ENCODE measurements around the gene GPR39. TPM values are rescaled to one million over a fixed set of nuclear protein-coding genes. Genes with fewer than 3 reads are reported as not detected.

Gene GPR39
- total and polyA plus RNA-seq, 7 donors: 0.05 to 0.08 TPM; not detected in 5

- H3K9me3 ChIP-seq: no peaks in the 10 kb centered on the region
- no peaks in the 10 kb centered on the region for H3K27me3 ChIP-seq (ENCODE audit: insufficient read depth in 3 of 3, low read length in 2 of 3)
- no peaks in the 10 kb centered on the region for H3K36me3 ChIP-seq (ENCODE audit: insufficient read depth in 1 of 2, low read depth in 1 of 2)
- WGBS, 3 donors: 36 to 60% (median 39%) methylated on average over 12 of the region's 12 CpGs
- H3K27ac ChIP-seq: no peak overlapping the region
- no peaks in the 10 kb centered on the region for H3K4me1 ChIP-seq
- peak; percentile 32 for TF ChIP-seq CTCF (IDR thresholded peaks at IDR 0.05)
- no peak for ATAC-seq
- no peak overlapping the region for H3K4me3 ChIP-seq
- DNase-seq: no peak
- intact Hi-C loops (cut with DNase I): no loop called here
These were observed 234.8 kb downstream of the GPR39 start for GRCh38 chr2:132651115-132652045.

GRCh38 chr2:132652474-132652873 lies 235.9 kb downstream of the GPR39 start:
- 32 to 56% (median 46%) methylated on average over 8 of the region's 8 CpGs for whole genome bisulfite sequencing, 3 donors

GRCh38 chr2:132654335-132654734 lies 237.7 kb downstream of the GPR39 start:
- 61 to 67% (median 66%) methylated on average over 4 of the region's 4 CpGs for WGBS, 3 donors
- intact Hi-C loops (cut with DNase I): no loop called here
- no peak for TF ChIP-seq CTCF (IDR thresholded peaks at IDR 0.05)

More at GRCh38 chr2:132652474-132652873, 235.9 kb downstream of the GPR39 start:
- no peak for TF ChIP-seq CTCF (IDR thresholded peaks at IDR 0.05)
- intact Hi-C loops (cut with DNase I): no loop called here
- Histone ChIP-seq H3K27ac (no peak overlapping the region), H3K36me3 (ENCODE audit: insufficient read depth in 1 of 2, low read depth in 1 of 2) (no peaks in the 10 kb centered on the region), H3K4me3 (no peak overlapping the region), H3K4me1 (no peaks in the 10 kb centered on the region), H3K27me3 (ENCODE audit: insufficient read depth in 3 of 3, low read length in 2 of 3) (no peaks in the 10 kb centered on the region), H3K9me3 (no peaks in the 10 kb centered on the region)
- DNase-seq: no peak
- no peak for ATAC-seq

GRCh38 chr2:132654968-132655367 lies 238.4 kb downstream of the GPR39 start:
- Histone ChIP-seq H3K27ac (no peak overlapping the region), H3K27me3 (ENCODE audit: insufficient read depth in 3 of 3, low read length in 2 of 3) (peaks cover 0 to 2% (median under 1%) of the 10 kb centered on the region in 3 donors), H3K4me1 (no peaks in the 10 kb centered on the region), H3K4me3 (no peak overlapping the region), H3K9me3 (no peaks in the 10 kb centered on the region), H3K36me3 (ENCODE audit: insufficient read depth in 1 of 2, low read depth in 1 of 2) (no peaks in the 10 kb centered on the region)
- ATAC-seq (no peak), DNase-seq (no peak)
- intact Hi-C loops (cut with DNase I): no loop called here
- WGBS, 3 donors: 92 to 97% (median 94%) methylated on average over 7 of the region's 7 CpGs
- TF ChIP-seq CTCF (IDR thresholded peaks at IDR 0.05): no peak

More at GRCh38 chr2:132654335-132654734, 237.7 kb downstream of the GPR39 start:
- DNase-seq (no peak), ATAC-seq (no peak)
- no peak overlapping the region for H3K4me3 ChIP-seq
- H3K27ac ChIP-seq: no peak overlapping the region
- H3K27me3 ChIP-seq (ENCODE audit: insufficient read depth in 3 of 3, low read length in 2 of 3): no peaks in the 10 kb centered on the region
- H3K9me3 ChIP-seq: no peaks in the 10 kb centered on the region
- no peaks in the 10 kb centered on the region for H3K36me3 ChIP-seq (ENCODE audit: insufficient read depth in 1 of 2, low read depth in 1 of 2)
- no peaks in the 10 kb centered on the region for H3K4me1 ChIP-seq
